Activated T-helper 1 cell treated with anti-CD3 and anti-CD28 coated beads, Interleukin-12 subunit alpha, Interleukin-12 subunit beta, Interleukin-2, Interleukin-4 antibody, amounts not matched to agents 30 ng/mL and 10 ng/mL and 1 ng/mL, durations not matched to agents 14 hours and 24 hours and 36 hours (primary cell): ENCODE data around the gene ALDH6A1. TPM values are rescaled to one million over a fixed set of nuclear protein-coding genes. Genes with fewer than 3 reads are reported as not detected.
"Not testable (repeated sequence)": the region's sequence is repeated elsewhere in the genome, so short reads cannot be mapped to it uniquely, and the experiment has no call there.

Source experiments
- DNase-seq: peaks from one replicate; pipeline ENCODE4 v3.0.0; 2021; ENCODE audit warnings: low spot score
- H3K27ac Mint-ChIP-seq: one replicate; pipeline ENCODE4 v1.8.0; 2021; ENCODE audit warnings: mild to moderate bottlenecking, mixed read lengths
- H3K27me3 Mint-ChIP-seq: one replicate; pipeline ENCODE4 v1.8.0; 2022; ENCODE audit warnings: mild to moderate bottlenecking, moderate library complexity, mixed read lengths; ENCODE audit not compliant: insufficient read depth
- H3K36me3 Mint-ChIP-seq: one replicate; pipeline ENCODE4 v1.8.0; 2021; ENCODE audit warnings: low read depth, mixed read lengths
- H3K4me1 Mint-ChIP-seq: one replicate; pipeline ENCODE4 v1.8.0; 2021; ENCODE audit warnings: low read depth, mixed read lengths
- H3K4me3 Mint-ChIP-seq: one replicate; pipeline ENCODE4 v1.8.0; 2021; ENCODE audit warnings: mild to moderate bottlenecking, moderate library complexity, mixed read lengths
- H3K9me3 Mint-ChIP-seq: one replicate; pipeline ENCODE4 v1.8.0; 2021; ENCODE audit warnings: mixed read lengths
- intact Hi-C: fragments of 100-400 bp; cut with micrococcal nuclease; formaldehyde crosslinking; loops from one replicate; pipeline ENCODE4 v1.15.1; 2024
- total RNA-seq: library from RNA; stranded (reverse); gene quantifications from 2 replicates; pipeline ENCODE4 v1.2.3, GENCODE V29; 2022

The ALDH6A1 gene
- total RNA-seq: 10.8 and 11.0 TPM in 2 replicates

DNA sequence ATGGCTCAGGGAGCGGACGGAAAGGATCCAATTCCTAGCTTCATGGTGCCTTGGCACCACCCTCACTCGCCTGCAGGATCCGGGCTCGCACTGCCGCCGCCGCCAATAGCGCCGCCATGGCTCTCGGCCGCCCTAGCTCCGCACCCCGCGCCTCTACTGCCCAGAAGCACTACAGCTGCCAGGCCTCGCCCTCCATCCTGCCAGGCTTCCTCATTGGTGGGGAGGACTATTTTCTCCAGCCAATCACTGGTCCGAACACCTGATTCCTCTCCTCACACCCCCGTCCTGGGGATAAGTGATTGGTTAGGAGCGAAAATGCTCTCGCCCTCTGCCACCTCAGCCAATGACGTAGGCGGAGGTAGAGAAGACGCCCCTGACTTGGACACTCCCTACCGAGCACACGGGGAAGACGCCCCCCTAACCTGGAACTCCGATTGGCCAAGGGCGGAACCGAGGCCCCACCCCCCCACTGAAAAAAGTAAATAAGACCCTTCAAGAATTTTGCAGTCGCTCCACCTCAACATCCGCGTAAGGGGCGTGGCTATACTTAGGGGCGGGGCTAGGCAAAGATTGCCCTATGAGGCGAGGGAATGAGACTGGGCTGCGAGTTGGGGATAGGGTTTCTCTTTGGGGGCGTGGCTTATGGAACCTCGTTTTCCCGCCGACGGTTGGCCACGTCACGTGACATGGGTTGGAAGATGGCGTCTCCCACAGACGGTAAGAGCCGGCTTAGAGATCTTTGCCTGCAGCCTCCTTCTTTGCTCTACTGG, at the start of gene ALDH6A1, which contains the start of gene LIN52:
Gene ALDH6A1 (minus strand): TSS at position 177 of the 770 bp plus-strand sequence. CDS start 59 bp downstream, at position 118.
Gene LIN52 (plus strand): TSS at position 680 of the 770 bp plus-strand sequence. CDS start 19 bp downstream, at position 699.
- Mint-ChIP-seq H3K36me3 (peaks cover 9% of the 10 kb centered on the region), H3K4me3 (peak within 1 kb of the TSS; percentile 94), H3K27me3 (peaks cover 4% of the 10 kb centered on the region), H3K4me1 (peaks cover 45% of the 10 kb centered on the region), H3K9me3 (peaks cover 8% of the 10 kb centered on the region), H3K27ac (peak within 1 kb of the TSS; percentile 94)
- intact Hi-C loops: loop anchor here (1.0 to 10.0 kb wide), 13 partner anchors 65 to 1190 kb away; partner anchors contain the start of genes ABCD4, BBOF1, COQ6 and ENTPD5
- peak; percentile 100 for DNase-seq

- Mint-ChIP-seq H3K4me1 (no peaks in the 10 kb centered on the region), H3K9me3 (no peaks in the 10 kb centered on the region), H3K27me3 (no peaks in the 10 kb centered on the region), H3K27ac (no peak overlapping the region), H3K36me3 (peaks cover 5% of the 10 kb centered on the region), H3K4me3 (no peak overlapping the region)
- intact Hi-C loops: no loop called here
- no peak for DNase-seq
These were observed 43.4 kb upstream of the ALDH6A1 start for GRCh38 chr14:74127634-74128033.

DNA sequence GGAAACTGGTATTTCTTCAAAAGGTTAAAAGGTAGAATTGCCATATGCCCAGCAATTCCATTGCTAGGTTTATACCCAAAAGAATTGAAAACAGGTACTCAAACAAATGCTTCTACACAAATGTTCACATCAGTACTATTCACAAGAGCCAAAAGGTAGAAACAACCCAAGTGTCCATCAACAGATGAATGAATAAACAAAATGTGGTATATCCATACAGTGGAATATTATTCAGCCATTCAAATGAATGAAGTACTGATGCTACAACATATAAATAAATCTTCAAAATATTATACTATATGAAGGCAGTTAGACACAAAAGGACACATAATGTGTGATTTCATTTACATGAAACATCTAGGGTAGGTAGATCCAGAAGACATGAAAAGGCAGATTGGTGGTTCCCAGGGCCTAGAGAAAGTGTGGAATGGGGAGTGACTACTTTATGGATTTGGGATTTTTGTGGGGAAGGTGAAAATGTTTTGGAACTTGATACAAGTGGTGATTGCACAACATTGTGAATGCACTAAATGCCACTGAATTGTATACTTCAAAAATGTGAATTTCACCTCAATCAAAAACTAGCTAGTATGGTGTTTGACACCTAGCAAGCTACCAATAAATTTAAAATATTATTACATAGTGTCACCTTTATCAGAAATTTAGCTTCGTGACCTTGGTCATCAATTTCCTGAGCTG, 42.2 kb upstream of the ALDH6A1 start:
- H3K9me3 Mint-ChIP-seq: no peaks in the 10 kb centered on the region
- peaks cover 5% of the 10 kb centered on the region for H3K36me3 Mint-ChIP-seq
- H3K27ac Mint-ChIP-seq: no peak overlapping the region
- no peaks in the 10 kb centered on the region for H3K27me3 Mint-ChIP-seq
- no peaks in the 10 kb centered on the region for H3K4me1 Mint-ChIP-seq
- H3K4me3 Mint-ChIP-seq: no peak overlapping the region
- no peak for DNase-seq
- intact Hi-C loops: no loop called here

DNA sequence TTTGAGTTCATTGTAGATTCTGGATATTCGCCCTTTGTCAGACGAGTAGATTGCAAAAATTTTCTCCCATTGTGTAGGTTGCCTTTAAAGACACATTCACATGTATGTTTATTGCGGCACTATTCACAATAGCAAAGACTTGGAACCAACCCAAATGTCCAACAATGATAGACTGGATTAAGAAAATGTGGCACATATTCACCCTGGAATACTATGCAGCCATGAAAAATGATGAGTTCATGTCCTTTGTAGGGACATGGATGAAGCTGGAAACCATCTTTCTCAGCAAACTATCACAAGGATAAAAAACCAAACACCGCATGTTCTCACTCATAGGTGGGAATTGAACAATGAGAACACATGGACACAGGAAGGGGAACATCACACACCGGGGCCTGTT, 41.2 kb upstream of the ALDH6A1 start:
- H3K27me3 Mint-ChIP-seq, H3K4me3 Mint-ChIP-seq, intact Hi-C loops, H3K4me1 Mint-ChIP-seq, H3K27ac Mint-ChIP-seq, DNase-seq, H3K36me3 Mint-ChIP-seq, H3K9me3 Mint-ChIP-seq: not testable (repeated sequence)

GRCh38 chr14:74111395-74112216, 27.4 kb upstream of the ALDH6A1 start:
- H3K27ac Mint-ChIP-seq, H3K4me1 Mint-ChIP-seq, DNase-seq, H3K27me3 Mint-ChIP-seq, H3K9me3 Mint-ChIP-seq, H3K4me3 Mint-ChIP-seq: not testable (repeated sequence)
- peaks cover 18% of the 10 kb centered on the region for H3K36me3 Mint-ChIP-seq
- intact Hi-C loops: loop anchor here (1.0 kb wide), 3 partner anchors 106 to 146 kb away; no protein-coding TSS in a partner anchor

GRCh38 chr14:74109369-74109768, 25.1 kb upstream of the ALDH6A1 start:
- no peak overlapping the region for H3K4me3 Mint-ChIP-seq
- H3K4me1 Mint-ChIP-seq: no peaks in the 10 kb centered on the region
- no peak overlapping the region for H3K27ac Mint-ChIP-seq
- DNase-seq: no peak
- H3K9me3 Mint-ChIP-seq: no peaks in the 10 kb centered on the region
- H3K27me3 Mint-ChIP-seq: no peaks in the 10 kb centered on the region
- intact Hi-C loops: no loop called here
- H3K36me3 Mint-ChIP-seq: peaks cover 12% of the 10 kb centered on the region

GRCh38 chr14:74105381-74105780, 21.1 kb upstream of the ALDH6A1 start:
- H3K36me3 Mint-ChIP-seq: peaks cover 19% of the 10 kb centered on the region
- DNase-seq: no peak
- intact Hi-C loops: no loop called here
- no peaks in the 10 kb centered on the region for H3K27me3 Mint-ChIP-seq
- no peaks in the 10 kb centered on the region for H3K9me3 Mint-ChIP-seq
- H3K4me3 Mint-ChIP-seq: no peak overlapping the region
- no peak overlapping the region for H3K27ac Mint-ChIP-seq
- H3K4me1 Mint-ChIP-seq: no peaks in the 10 kb centered on the region

GRCh38 chr14:74089251-74090020, 5.2 kb upstream of the ALDH6A1 start:
- no peak for DNase-seq
- Mint-ChIP-seq H3K27me3 (peaks cover 1% of the 10 kb centered on the region), H3K27ac (peak overlapping the region; percentile 47), H3K36me3 (peaks cover 14% of the 10 kb centered on the region), H3K4me3 (no peak overlapping the region), H3K4me1 (peaks cover 25% of the 10 kb centered on the region), H3K9me3 (peaks cover 8% of the 10 kb centered on the region)
- intact Hi-C loops: loop anchor here (10.0 kb wide), 3 partner anchors 305 to 1185 kb away; partner anchors contain the start of genes FOS and PSEN1

DNA sequence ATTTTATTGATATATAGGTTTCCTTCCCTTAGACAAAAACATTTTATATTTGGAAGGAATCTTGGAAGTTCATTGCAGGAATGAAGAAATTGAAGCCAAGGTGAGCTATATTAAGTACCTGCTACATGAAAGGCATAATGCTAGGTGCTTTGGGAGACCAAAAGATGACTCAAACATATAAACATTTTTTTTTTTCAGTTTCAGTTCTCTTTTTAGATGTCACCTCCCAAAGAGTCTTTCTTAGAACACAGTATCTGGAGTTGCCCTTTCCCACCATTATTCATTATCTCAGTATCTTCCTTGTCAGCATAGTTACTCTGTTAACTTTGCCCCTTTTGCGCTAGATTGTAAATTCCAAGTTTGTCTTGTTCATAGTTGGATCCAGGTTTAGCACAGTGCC, 1.6 kb upstream of the ALDH6A1 start:
- Mint-ChIP-seq H3K4me1 (peaks cover 45% of the 10 kb centered on the region), H3K27ac (peak overlapping the region; percentile 94), H3K27me3 (peaks cover 4% of the 10 kb centered on the region), H3K4me3 (peak overlapping the region; percentile 94), H3K9me3 (peaks cover 8% of the 10 kb centered on the region), H3K36me3 (peaks cover 12% of the 10 kb centered on the region)
- intact Hi-C loops: loop anchor here (2.0 to 10.0 kb wide), 4 partner anchors 217 to 1189 kb away; partner anchors contain the start of genes ABCD4, FOS and PSEN1
- no peak for DNase-seq

GRCh38 chr14:74085047-74085637, 889 bp upstream of the ALDH6A1 start:
- H3K27ac Mint-ChIP-seq: peak overlapping the region; percentile 94
- DNase-seq: no peak
- H3K9me3 Mint-ChIP-seq: peaks cover 8% of the 10 kb centered on the region
- H3K4me3 Mint-ChIP-seq: peak overlapping the region; percentile 94
- peaks cover 9% of the 10 kb centered on the region for H3K36me3 Mint-ChIP-seq
- intact Hi-C loops: loop anchor here (2.0 to 10.0 kb wide), 4 partner anchors 218 to 1190 kb away; partner anchors contain the start of genes ABCD4, FOS and PSEN1
- peaks cover 4% of the 10 kb centered on the region for H3K27me3 Mint-ChIP-seq
- peaks cover 45% of the 10 kb centered on the region for H3K4me1 Mint-ChIP-seq

GRCh38 chr14:74083784-74084276, 423 bp downstream of the ALDH6A1 start:
- DNase-seq: no peak
- H3K36me3 Mint-ChIP-seq: peaks cover 6% of the 10 kb centered on the region
- intact Hi-C loops: loop anchor here (1.0 to 10.0 kb wide), 13 partner anchors 65 to 1191 kb away; partner anchors contain the start of genes ABCD4, BBOF1, COQ6 and ENTPD5
- H3K4me1 Mint-ChIP-seq: peaks cover 39% of the 10 kb centered on the region
- peak overlapping the region; percentile 94 for H3K4me3 Mint-ChIP-seq
- H3K27ac Mint-ChIP-seq: peak overlapping the region; percentile 94
- H3K9me3 Mint-ChIP-seq: peaks cover 3% of the 10 kb centered on the region
- peaks cover 4% of the 10 kb centered on the region for H3K27me3 Mint-ChIP-seq
